ENCODE measurements around the gene ENTPD8. TPM values are rescaled to one million over a fixed set of nuclear protein-coding genes. Genes with fewer than 3 reads are reported as not detected.

Gene ENTPD8
- total and polyA plus RNA-seq, 10 of the 15 experiments (the other 5 are each of a cell fraction or from before 2014, with no cell fraction given), result not detected

DNA sequence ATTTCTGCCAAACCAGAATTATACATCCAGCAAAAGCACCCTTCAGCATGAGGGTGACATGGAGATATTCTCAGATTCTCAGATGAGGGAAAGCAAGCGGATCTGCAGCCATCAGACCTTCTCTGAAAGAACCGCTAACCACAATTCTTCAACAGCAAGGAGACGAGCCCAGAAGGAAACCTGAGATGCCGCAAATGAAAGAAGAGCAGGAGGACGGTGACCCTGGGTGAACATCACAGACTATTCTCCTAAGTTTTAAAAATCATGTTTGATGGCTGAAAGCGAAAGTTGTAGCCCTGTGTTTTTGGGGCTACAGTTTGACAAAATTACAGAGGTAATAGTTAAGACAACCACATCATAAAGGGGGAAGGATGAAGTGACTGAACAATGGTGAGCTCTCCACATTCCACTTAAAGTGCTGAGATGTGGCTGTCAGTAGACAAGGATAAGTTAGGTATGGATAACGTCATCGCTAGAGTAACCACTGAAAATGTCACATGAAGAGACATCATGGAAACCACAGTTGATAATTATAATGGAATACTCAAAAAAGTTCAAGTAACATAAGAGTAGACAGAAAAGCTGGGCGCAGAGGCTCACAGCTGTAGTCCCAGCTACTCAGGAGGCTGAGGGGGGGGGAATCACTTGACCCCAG is 49.5 kb upstream of the ENTPD8 start:
- Histone ChIP-seq H2AFZ (ENCODE audit: control insufficient read depth, low read depth, low read length) (no peak overlapping the region), H4K20me1 (ENCODE audit: control insufficient read depth, insufficient read depth) (no peaks in the 10 kb centered on the region), H3K27me3 (replicated peaks in 1 of 2; ENCODE audit: control insufficient read depth in 2 of 2, insufficient read depth in 2 of 2, low read length in 1 of 2) (no peaks in the 10 kb centered on the region), H3K27ac (ENCODE audit: control insufficient read depth, insufficient read depth) (no peak overlapping the region), H3K36me3 (ENCODE audit: control insufficient read depth in 2 of 2, insufficient read depth in 2 of 2, low read length in 1 of 2) (no peaks in the 10 kb centered on the region), H3K79me2 (ENCODE audit: control insufficient read depth, insufficient read depth, low read length) (no peaks in the 10 kb centered on the region), H3K4me3 (no peak overlapping the region), H3K4me2 (ENCODE audit: control insufficient read depth, insufficient read depth) (no peak overlapping the region), H3K4me1 (ENCODE audit: control insufficient read depth, insufficient read depth, low read length) (no peaks in the 10 kb centered on the region), H3K9ac (ENCODE audit: control insufficient read depth, insufficient read depth, low read length) (no peak overlapping the region), H3K9me3 (replicated peaks; ENCODE audit: control insufficient read depth, insufficient read depth, low read length) (no peaks in the 10 kb centered on the region)
- ATAC-seq (no peak), FAIRE-seq (no peak), DNase-seq (ENCODE audit: low read depth, low spot score) (no peak)
- 60% methylated on average over 9 of the region's 9 CpGs for WGBS (ENCODE audit: insufficient coverage, insufficient replicate concordance, low lambda C conversion rate, missing lambda C conversion rate)
- RAD21 ChIA-PET (ENCODE audit: unreplicated experiment), result interaction anchor here (0.8 kb wide), 1 partner anchor 68 kb away, joined by 4 read pairs; the partner anchor contains the start of genes EXD3 and NOXA1
- POLR2A ChIA-PET, result no interaction called here
- TF ChIP-seq RFX5 (IDR thresholded peaks at IDR 0.05; ENCODE audit: low read depth, low read length), result no peak
- TF ChIP-seq BHLHE40 (IDR thresholded peaks at IDR 0.05; ENCODE audit: borderline replicate concordance in 1 of 2, low read depth in 2 of 2, low read length in 1 of 2), result no peak
- TF ChIP-seq, protein P1, sequence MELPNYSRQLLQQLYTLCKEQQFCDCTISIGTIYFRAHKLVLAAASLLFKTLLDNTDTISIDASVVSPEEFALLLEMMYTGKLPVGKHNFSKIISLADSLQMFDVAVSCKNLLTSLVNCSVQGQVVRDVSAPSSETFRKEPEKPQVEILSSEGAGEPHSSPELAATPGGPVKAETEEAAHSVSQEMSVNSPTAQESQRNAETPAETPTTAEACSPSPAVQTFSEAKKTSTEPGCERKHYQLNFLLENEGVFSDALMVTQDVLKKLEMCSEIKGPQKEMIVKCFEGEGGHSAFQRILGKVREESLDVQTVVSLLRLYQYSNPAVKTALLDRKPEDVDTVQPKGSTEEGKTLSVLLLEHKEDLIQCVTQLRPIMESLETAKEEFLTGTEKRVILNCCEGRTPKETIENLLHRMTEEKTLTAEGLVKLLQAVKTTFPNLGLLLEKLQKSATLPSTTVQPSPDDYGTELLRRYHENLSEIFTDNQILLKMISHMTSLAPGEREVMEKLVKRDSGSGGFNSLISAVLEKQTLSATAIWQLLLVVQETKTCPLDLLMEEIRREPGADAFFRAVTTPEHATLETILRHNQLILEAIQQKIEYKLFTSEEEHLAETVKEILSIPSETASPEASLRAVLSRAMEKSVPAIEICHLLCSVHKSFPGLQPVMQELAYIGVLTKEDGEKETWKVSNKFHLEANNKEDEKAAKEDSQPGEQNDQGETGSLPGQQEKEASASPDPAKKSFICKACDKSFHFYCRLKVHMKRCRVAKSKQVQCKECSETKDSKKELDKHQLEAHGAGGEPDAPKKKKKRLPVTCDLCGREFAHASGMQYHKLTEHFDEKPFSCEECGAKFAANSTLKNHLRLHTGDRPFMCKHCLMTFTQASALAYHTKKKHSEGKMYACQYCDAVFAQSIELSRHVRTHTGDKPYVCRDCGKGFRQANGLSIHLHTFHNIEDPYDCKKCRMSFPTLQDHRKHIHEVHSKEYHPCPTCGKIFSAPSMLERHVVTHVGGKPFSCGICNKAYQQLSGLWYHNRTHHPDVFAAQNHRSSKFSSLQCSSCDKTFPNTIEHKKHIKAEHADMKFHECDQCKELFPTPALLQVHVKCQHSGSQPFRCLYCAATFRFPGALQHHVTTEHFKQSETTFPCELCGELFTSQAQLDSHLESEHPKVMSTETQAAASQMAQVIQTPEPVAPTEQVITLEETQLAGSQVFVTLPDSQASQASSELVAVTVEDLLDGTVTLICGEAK (IDR thresholded peaks at IDR 0.05; ENCODE audit: borderline replicate concordance), result no peak
- TF ChIP-seq SP1 (IDR thresholded peaks at IDR 0.05; ENCODE audit: low read depth, low read length), result no peak
- TF ChIP-seq EZH2 (IDR thresholded peaks at IDR 0.05; ENCODE audit: borderline replicate concordance, control insufficient read depth, low read depth, low read length), result no peak
- no peak for TF ChIP-seq SREBF1 (IDR thresholded peaks at IDR 0.05; ENCODE audit: low read length)
- TF ChIP-seq MEF2B (IDR thresholded peaks at IDR 0.05; ENCODE audit: partially characterized antibody, poor library complexity, severe bottlenecking), result no peak
- TF ChIP-seq MAX (IDR thresholded peaks at IDR 0.05; ENCODE audit: low read depth, low read length), result no peak
- no peak for TF ChIP-seq CREM (IDR thresholded peaks at IDR 0.05; ENCODE audit: low read depth)
- no peak for TF ChIP-seq USF2 (IDR thresholded peaks at IDR 0.05; ENCODE audit: borderline replicate concordance, low read depth, low read length)
- TF ChIP-seq DPF2 (IDR thresholded peaks at IDR 0.05), result no peak
- TF ChIP-seq HCFC1 (IDR thresholded peaks at IDR 0.05; ENCODE audit: low read length), result no peak
- no peak for TF ChIP-seq ESRRA (IDR thresholded peaks at IDR 0.05; ENCODE audit: low read length)
- TF ChIP-seq NFIC (IDR thresholded peaks at IDR 0.05; ENCODE audit: low read depth, low read length), result no peak
- TF ChIP-seq ZBED1 (IDR thresholded peaks at IDR 0.05; ENCODE audit: borderline replicate concordance), result no peak
- TF ChIP-seq POLR2AphosphoS5 (IDR thresholded peaks at IDR 0.05; ENCODE audit: low read length), result no peak
- TF ChIP-seq SMAD5 (IDR thresholded peaks at IDR 0.05; ENCODE audit: low read depth), result no peak
- TF ChIP-seq MLLT1 (IDR thresholded peaks at IDR 0.05), result no peak
- CTCF ChIA-PET, result no interaction called here
- BruUV-seq (replicated peaks), result no TSS peak
- in situ Hi-C loops (cut with MboI), result no loop called here
- intact Hi-C loops (cut with micrococcal nuclease; ENCODE audit: unreplicated experiment), result no loop called here
- SMC1A ChIA-PET (ENCODE audit: uncharacterized antibody, unreplicated experiment), result no interaction called here
